Right atrium auricular region (tissue), 2 donors: Measurements from ENCODE around the gene LUZP1. TPM values are rescaled to one million over a fixed set of nuclear protein-coding genes. Genes with fewer than 3 reads are reported as not detected.

Experiments used
- DNase-seq: peaks from one replicate; pipeline ENCODE4 v3.0.0-alpha.2; 2019; ENCODE audit warnings: low spot score
- H3K27ac ChIP-seq, 2 donors: fragments of 200-600 bp; sonication (generic); 1 replicate in 1 of 2; 2 replicates in 1 of 2; pipeline ENCODE4 v1.5.1; 2016 to 2019
- H3K27me3 ChIP-seq, 2 donors: fragments of 200-600 bp; sonication (generic); one replicate each; pipeline versions ENCODE4 v1.5.1 to v1.6.0; 2017 to 2019
- H3K36me3 ChIP-seq: fragments of 200-600 bp; sonication (generic); one replicate; pipeline ENCODE4 v1.5.1; 2016
- H3K4me1 ChIP-seq, 2 donors: fragments of 200-600 bp; sonication (generic); one replicate each; pipeline versions ENCODE4 v1.5.1 to v1.6.0; 2017 to 2019
- H3K4me3 ChIP-seq, 2 donors: fragments of 200-600 bp; sonication (generic); 1 replicate in 1 of 2; 2 replicates in 1 of 2; pipeline ENCODE4 v1.5.1; 2017 to 2019; ENCODE audit warnings: mild to moderate bottlenecking in 1 of 2, moderate library complexity in 1 of 2
- H3K9me3 ChIP-seq, 2 donors: fragments of 200-600 bp; sonication (generic); one replicate each; pipeline ENCODE4 v1.5.1; 2019
- total RNA-seq, 2 donors: library from RNA; depleted of rRNA; stranded (reverse); fragments of >200 nt; gene quantifications; one replicate each; pipeline ENCODE4 v1.1.0, GENCODE V29; 2016
- TF ChIP-seq, protein P1 (sequence below), 2 donors: fragments of 200-600 bp; sonication (generic); IDR thresholded peaks; one replicate each; pipeline ENCODE4 v1.5.1; 2019; ENCODE audit warnings: antibody characterized with exemption in 2 of 2

The LUZP1 gene
- total RNA-seq, 2 donors from 2014 or later: 28.7 to 29.3 TPM

GRCh38 chr1:23202263-23202749, 33.6 kb upstream of the LUZP1 start:
- Histone ChIP-seq H3K9me3 (no peaks in the 10 kb centered on the region), H3K4me3 (no peak overlapping the region), H3K27ac (no peak overlapping the region), H3K4me1 (no peaks in the 10 kb centered on the region), H3K36me3 (no peaks in the 10 kb centered on the region), H3K27me3 (no peaks in the 10 kb centered on the region)
- DNase-seq: no peak
- TF ChIP-seq, protein P1, sequence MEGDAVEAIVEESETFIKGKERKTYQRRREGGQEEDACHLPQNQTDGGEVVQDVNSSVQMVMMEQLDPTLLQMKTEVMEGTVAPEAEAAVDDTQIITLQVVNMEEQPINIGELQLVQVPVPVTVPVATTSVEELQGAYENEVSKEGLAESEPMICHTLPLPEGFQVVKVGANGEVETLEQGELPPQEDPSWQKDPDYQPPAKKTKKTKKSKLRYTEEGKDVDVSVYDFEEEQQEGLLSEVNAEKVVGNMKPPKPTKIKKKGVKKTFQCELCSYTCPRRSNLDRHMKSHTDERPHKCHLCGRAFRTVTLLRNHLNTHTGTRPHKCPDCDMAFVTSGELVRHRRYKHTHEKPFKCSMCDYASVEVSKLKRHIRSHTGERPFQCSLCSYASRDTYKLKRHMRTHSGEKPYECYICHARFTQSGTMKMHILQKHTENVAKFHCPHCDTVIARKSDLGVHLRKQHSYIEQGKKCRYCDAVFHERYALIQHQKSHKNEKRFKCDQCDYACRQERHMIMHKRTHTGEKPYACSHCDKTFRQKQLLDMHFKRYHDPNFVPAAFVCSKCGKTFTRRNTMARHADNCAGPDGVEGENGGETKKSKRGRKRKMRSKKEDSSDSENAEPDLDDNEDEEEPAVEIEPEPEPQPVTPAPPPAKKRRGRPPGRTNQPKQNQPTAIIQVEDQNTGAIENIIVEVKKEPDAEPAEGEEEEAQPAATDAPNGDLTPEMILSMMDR (IDR thresholded peaks at IDR 0.05): no peak

DNA sequence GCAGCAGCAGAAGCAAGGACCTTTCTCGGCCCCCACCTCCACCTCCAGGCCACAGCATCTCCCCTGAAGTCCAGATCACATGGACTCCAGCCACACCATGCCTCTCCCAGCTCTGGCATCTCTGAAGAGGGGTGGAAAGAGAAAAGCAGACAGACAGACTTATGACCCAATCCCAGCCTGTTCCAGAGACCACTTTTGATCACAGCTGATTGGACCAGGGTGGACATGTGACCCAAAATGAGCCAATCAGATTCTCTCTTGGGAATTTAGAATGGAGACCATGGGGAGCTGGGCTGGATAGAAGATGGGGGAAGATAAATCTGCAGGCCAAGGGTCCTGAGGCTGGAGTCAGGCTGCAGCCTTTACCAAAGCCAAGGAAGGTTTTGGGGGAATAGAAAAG, 32.2 kb upstream of the LUZP1 start:
- H3K27me3 ChIP-seq: no peaks in the 10 kb centered on the region
- no peaks in the 10 kb centered on the region for H3K9me3 ChIP-seq
- no peak overlapping the region for H3K4me3 ChIP-seq
- no peak for DNase-seq
- no peaks in the 10 kb centered on the region for H3K4me1 ChIP-seq
- H3K36me3 ChIP-seq: no peaks in the 10 kb centered on the region
- TF ChIP-seq, protein P1 (IDR thresholded peaks at IDR 0.05): no peak
- no peak overlapping the region for H3K27ac ChIP-seq

GRCh38 chr1:23198373-23198772, 29.7 kb upstream of the LUZP1 start:
- Histone ChIP-seq H3K9me3 (no peaks in the 10 kb centered on the region), H3K4me3 (no peak overlapping the region)

GRCh38 chr1:23196627-23197328, 28.1 kb upstream of the LUZP1 start:
- no peak for DNase-seq
- Histone ChIP-seq H3K36me3 (no peaks in the 10 kb centered on the region), H3K9me3 (no peaks in the 10 kb centered on the region), H3K4me1 (no peaks in the 10 kb centered on the region), H3K4me3 (no peak overlapping the region), H3K27ac (no peak overlapping the region), H3K27me3 (no peaks in the 10 kb centered on the region)
- TF ChIP-seq, protein P1 (IDR thresholded peaks at IDR 0.05): no peak

More at GRCh38 chr1:23198373-23198772, 29.7 kb upstream of the LUZP1 start:
- Histone ChIP-seq H3K4me1 (no peaks in the 10 kb centered on the region), H3K36me3 (no peaks in the 10 kb centered on the region), H3K27ac (no peak overlapping the region), H3K27me3 (no peaks in the 10 kb centered on the region)
- TF ChIP-seq, protein P1 (IDR thresholded peaks at IDR 0.05): no peak
- DNase-seq: no peak

- Histone ChIP-seq H3K36me3 (no peaks in the 10 kb centered on the region), H3K9me3 (no peaks in the 10 kb centered on the region), H3K27me3 (no peaks in the 10 kb centered on the region), H3K4me1 (no peaks in the 10 kb centered on the region), H3K27ac (no peak overlapping the region), H3K4me3 (no peak overlapping the region)
- TF ChIP-seq, protein P1 (IDR thresholded peaks at IDR 0.05): no peak
- DNase-seq: no peak
These were observed 25.7 kb upstream of the LUZP1 start for GRCh38 chr1:23194119-23194984.
